ENCODE data around the gene TPGS1. TPM values are rescaled to one million over a fixed set of nuclear protein-coding genes. Genes with fewer than 3 reads are reported as not detected.
A peak's percentile ranks its signal among the peaks of the same experiment; 100 is the strongest.

TPGS1 gene
- total and polyA plus RNA-seq, 2 of the 8 experiments (the other 6 are each of a cell fraction or from before 2014, with no cell fraction given): 9.1 to 10.6 TPM

DNA sequence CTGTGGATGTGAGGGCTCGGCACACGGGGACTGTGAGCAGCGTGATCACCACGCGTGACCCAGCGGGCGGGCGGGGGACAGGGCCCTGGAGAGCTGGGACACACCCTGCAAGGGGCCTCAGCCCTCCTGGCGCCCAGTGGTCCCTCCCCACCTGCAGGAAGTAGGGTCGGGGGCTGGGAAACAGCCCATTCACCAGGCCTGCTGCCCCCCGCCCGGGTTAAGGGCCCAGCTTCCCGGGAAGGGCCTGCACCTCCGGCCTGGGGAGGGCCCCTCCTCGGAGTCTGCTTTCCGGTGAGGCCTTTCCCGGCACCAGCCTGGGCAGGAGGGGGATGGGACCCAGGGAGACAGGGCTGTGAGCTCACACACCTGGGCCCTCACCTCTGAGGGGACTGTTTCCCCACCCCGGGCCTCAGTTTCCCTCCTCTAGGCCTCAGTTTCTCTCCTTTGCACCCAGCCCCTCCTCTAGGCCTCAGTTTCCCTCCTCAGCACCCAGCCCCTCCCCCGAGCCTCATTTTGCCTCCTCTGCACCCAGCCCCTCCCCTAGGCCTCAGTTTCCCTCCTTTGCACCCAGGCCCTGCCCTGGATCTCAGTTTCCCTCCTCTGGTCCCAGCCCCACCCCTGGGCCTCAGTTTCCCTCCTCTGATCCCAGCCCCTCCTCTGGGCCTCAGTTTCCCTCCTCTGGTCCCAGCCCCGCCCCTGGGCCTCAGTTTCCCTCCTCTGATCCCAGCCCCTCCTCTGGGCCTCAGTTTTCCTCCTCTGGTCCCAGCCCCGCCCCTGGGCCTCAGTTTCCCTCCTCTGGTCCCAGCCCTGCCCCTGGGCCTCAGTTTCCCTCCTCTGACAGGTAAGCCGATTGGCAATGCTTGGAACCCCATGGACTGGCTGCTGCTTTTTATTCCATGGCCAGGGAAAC, 12.9 kb upstream of the TPGS1 start:
- Histone ChIP-seq H2BK120ac (replicated peaks; ENCODE audit: low read depth, low read length) (no peak overlapping the region), H2AK5ac (ENCODE audit: low read depth, low read length) (no peak overlapping the region), H3K18ac (ENCODE audit: extremely low read depth, low read length) (no peak overlapping the region), H3K9me3 (ENCODE audit: insufficient read depth in 2 of 2, low read depth in 1 of 2, low read length in 1 of 2) (peaks cover 0 to 2% of the 10 kb centered on the region in 2 experiments; a peak in 1 of 4 replicates), H3K36me3 (ENCODE audit: control insufficient read depth in 2 of 4, insufficient read depth in 4 of 4, low read length in 3 of 4) (peaks cover 0 to 3% (median 0%) of the 10 kb centered on the region in 4 experiments; a peak in 1 of 8 replicates), H3K27ac (ENCODE audit: low read depth, low read length) (no peak overlapping the region), H3K23ac (ENCODE audit: insufficient read length) (no peak overlapping the region), H3K9ac (replicated peaks in 1 of 4; ENCODE audit: extremely low read depth in 1 of 4, low read depth in 3 of 4, low read length in 3 of 4) (no peak overlapping the region), H4K5ac (ENCODE audit: insufficient read length, low read depth, low read length) (no peak overlapping the region), H3K4me3 (ENCODE audit: extremely low read depth in 1 of 4, insufficient read depth in 2 of 4, low read depth in 3 of 4, low read length in 4 of 4) (no peak overlapping the region), H4K8ac (ENCODE audit: extremely low read depth, insufficient read depth, low read length) (no peak overlapping the region; the same call in 1 of the 2 replicates), H4K20me1 (replicated peaks in 1 of 2; ENCODE audit: control insufficient read depth in 1 of 2, insufficient read depth in 2 of 2, low read length in 2 of 2) (peaks cover 0 to 6% of the 10 kb centered on the region in 2 experiments), H2AFZ (ENCODE audit: low read length) (no peak overlapping the region), H3K4me2 (ENCODE audit: insufficient read depth in 1 of 2, low read depth in 2 of 2, low read length in 2 of 2) (no peak overlapping the region), H2BK12ac (ENCODE audit: low read depth, low read length) (peak overlapping the region; percentile 27; the same call in 1 of the 2 replicates), H4K91ac (replicated peaks; ENCODE audit: insufficient read length, low read length) (no peak overlapping the region), H2BK5ac (ENCODE audit: low read depth, low read length) (peak overlapping the region; percentile 52; the same call in 1 of the 2 replicates), H3K56ac (replicated peaks; ENCODE audit: insufficient read length, low read depth, low read length) (no peak overlapping the region), H3K79me2 (ENCODE audit: control insufficient read depth in 1 of 2, insufficient read depth in 2 of 2, low read length in 2 of 2) (no peaks in the 10 kb centered on the region), H3K79me1 (ENCODE audit: low read depth, low read length) (no peaks in the 10 kb centered on the region), H2BK20ac (ENCODE audit: low read length) (no peak overlapping the region; the same call in 1 of the 2 replicates), H3K27me3 (replicated peaks in 1 of 4; ENCODE audit: control insufficient read depth in 3 of 4, extremely low read depth in 1 of 4, insufficient read depth in 3 of 4, low read length in 3 of 4) (peaks cover 17 to 22% (median 18%) of the 10 kb centered on the region in 4 experiments), H3K4me1 (replicated peaks in 1 of 4; ENCODE audit: control insufficient read depth in 3 of 4, insufficient read depth in 4 of 4, low read length in 3 of 4) (peaks cover 0 to 13% (median 9%) of the 10 kb centered on the region in 4 experiments; a peak in 5 of 7 replicates), H3K4ac (replicated peaks; ENCODE audit: insufficient read length, low read depth, low read length) (no peak overlapping the region), H3K14ac (ENCODE audit: insufficient read length) (no peak overlapping the region), H3K23me2 (ENCODE audit: low read depth, low read length) (peaks cover 14% of the 10 kb centered on the region; the same call in 1 of the 2 replicates), H2BK15ac (ENCODE audit: low read length) (no peak overlapping the region; the same call in 1 of the 2 replicates)
- 85% methylated on average over 13 of the region's 22 CpGs; no CpG with 5 or more reads in 1 of the 2 experiments for WGBS, 2 experiments (ENCODE audit: extremely low coverage in 1 of 2, insufficient coverage in 1 of 2, insufficient read length in 1 of 2, insufficient replicate concordance in 2 of 2, low coverage in 1 of 2, low lambda C conversion rate in 2 of 2, missing lambda C conversion rate in 1 of 2)
- DNase-seq (ENCODE audit: low read depth in 1 of 2, low spot score in 2 of 2) (no peak), FAIRE-seq (no peak)
- ChIA-PET CTCF (ENCODE audit: partially characterized antibody) (interaction anchor here (0.8 to 3.7 kb wide), 13 partner anchors 9 to 146 kb away, joined by 3 to 21 read pairs (median 6); no protein-coding TSS in a partner anchor), POLR2A (ENCODE audit: partially characterized antibody) (interaction anchor here (0.5 to 1.5 kb wide), 4 partner anchors 13 to 1879 kb away, joined by 3 to 5 read pairs (median 4); partner anchors contain the start of gene TPGS1)
- TF ChIP-seq POLR2A (IDR thresholded peaks at IDR 0.05; ENCODE audit: control extremely low read depth in 1 of 2, low read depth in 2 of 2, low read length in 2 of 2): no peak
- TF ChIP-seq HDAC2 (IDR thresholded peaks at IDR 0.05; ENCODE audit: borderline replicate concordance in 1 of 2, low read depth in 2 of 2, low read length in 2 of 2): no peak
- TF ChIP-seq, protein P1, sequence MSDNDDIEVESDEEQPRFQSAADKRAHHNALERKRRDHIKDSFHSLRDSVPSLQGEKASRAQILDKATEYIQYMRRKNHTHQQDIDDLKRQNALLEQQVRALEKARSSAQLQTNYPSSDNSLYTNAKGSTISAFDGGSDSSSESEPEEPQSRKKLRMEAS (IDR thresholded peaks at IDR 0.05): no peak
- TF ChIP-seq CBX5 (IDR thresholded peaks at IDR 0.05; ENCODE audit: low read depth, low read length): no peak
- TF ChIP-seq EP300 (IDR thresholded peaks at IDR 0.05; ENCODE audit: borderline replicate concordance in 1 of 2, low read depth in 2 of 2, low read length in 2 of 2): no peak
- TF ChIP-seq CEBPB (IDR thresholded peaks at IDR 0.05; ENCODE audit: low read depth, low read length): no peak
- no peak for TF ChIP-seq CTBP2 (IDR thresholded peaks at IDR 0.05; ENCODE audit: borderline replicate concordance, insufficient read depth, insufficient read length, low read length)
- TF ChIP-seq E2F6 (IDR thresholded peaks at IDR 0.05): no peak
